Activated CD4-positive, alpha-beta T cell treated with anti-CD3 and anti-CD28 coated beads, Interleukin-10, Interleukin-2, amounts not matched to agents 100 ng/mL and 50 ng/mL, durations not matched to agents 16 hours and 8 hours (primary cell): ENCODE data around the gene ING2.

Source experiments
- DNase-seq: peaks from one replicate; pipeline ENCODE4 v3.0.0-alpha.2; 2020

The ING2 gene

DNA sequence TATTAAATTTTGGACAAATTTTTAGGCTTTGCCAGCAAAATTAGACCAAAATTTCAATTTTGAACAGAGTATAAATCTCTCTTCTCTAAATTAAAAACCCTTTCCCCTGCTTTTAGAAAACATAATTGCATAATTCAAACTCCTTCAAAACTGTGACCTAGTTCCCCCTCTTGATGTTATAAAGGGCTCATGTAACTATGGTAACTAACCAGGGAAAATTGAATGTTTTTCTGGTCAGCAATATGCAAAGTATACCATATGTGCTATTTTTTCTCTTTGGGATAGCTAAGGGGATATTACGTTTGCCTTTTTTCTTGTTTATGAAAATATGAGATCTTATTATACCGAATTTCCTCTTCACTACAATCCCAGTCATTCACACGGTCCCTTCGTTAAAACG is 5.1 kb upstream of the ING2 start:
- no peak for DNase-seq

DNA sequence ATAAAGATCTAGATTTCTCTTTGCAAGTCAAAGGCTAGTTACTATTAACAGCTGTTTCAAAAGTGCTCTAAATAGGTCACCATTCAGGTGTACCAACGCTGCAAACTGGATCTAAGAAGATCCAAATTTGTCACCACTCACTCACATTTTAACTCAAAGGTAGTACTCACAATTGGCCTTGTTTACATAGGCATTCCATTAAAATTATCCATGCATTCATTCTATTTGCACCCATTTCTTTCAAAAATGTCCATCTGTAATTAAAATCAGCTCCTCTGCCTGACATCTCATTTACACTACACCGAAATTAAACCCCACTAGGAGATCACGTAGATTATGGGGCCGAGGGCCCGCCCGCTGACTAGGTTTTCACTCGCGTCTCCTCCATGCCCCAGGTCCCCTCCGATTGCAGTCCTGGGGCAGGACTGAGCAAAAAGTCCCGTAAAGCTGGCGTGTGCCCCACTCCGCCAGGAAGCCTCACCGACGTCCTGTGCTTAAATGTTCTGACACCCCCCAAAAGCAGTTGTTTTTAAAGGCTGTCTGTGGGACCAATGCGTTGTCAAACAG is 1.3 kb upstream of the ING2 start:
- peak; percentile 8 for DNase-seq

DNA sequence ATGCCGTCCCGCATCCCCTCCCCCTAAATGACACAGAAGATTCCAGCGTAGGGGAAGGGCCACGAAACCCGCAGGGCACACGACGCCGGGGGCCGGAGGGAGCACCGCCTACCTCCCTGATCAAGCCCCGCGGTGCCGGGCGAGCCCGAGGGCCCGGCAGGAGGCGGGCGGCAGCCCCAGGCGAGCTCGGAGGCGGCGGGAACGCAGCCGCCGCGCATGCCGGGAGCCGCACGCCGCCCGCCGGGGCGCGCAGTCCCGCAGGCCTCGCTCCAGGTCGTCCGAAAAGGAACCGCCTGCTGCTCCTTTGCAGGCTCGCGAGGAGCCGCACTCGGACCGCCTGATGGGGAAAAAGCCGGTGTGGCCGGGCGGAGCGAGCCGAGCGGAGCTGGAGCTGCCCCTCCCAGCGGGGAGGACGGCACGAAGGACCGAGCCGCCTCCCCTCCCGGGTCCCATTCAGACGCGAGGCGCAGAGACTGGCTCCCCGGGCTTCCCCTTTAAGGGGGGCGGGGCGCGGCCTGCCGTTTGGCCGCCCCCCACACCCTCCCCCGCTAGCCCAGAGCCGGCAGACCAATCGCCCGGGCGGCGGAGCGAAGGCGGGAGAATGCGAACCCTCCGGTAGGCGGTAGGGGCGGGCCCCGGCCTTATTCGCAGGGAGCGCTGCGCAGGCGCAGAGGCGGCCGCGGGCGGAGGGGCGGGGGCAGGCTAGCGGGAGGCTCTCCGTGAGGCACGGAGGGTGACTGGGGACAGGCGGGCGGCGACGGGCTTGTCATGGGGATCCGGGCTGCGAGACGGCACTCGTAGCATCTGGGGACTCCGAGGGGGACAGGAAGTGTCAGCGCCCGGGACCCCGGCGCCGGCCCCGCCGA is 561 bp upstream of the ING2 start:
- peak; percentile 99 for DNase-seq

DNA sequence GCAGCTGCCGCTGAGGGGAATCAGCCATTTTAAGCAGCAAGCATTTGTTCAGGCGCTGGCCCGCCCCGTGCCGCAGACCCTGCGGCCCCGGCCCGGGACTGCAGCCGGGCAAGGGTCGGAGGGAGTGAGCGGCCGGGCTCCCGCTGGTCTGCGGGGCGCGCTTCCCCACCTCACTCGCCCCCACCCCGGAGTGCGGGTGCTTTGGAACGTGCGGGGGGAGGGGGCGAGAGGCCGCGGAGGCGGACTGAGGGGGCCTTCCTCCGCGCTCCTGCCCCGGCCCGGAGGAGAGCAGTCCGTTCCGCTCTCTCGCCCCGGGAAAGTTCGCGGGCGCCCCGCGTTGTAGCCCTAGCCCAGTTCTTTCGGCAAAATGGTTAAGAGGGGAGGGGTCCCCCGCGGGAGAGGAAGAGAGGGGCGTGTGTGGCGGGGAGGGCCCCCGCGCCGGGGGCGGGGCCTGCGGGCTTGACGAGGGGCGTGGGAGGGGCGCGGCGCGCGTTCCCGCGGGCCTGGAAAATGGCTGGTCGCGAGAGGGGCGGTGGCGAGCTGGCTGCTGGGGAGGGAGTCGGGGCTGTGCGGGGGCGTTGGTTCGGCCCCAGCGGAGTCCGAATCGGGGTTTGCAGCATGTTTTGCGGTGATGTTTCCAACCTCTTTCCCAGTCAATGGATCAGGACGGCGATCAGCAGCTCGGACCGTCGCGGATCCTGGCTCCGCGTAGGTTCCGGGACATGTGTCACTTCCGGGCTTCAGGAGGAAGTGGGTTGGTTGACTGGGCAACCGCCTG is 942 bp downstream of the ING2 start:
- peak; percentile 88 for DNase-seq

DNA sequence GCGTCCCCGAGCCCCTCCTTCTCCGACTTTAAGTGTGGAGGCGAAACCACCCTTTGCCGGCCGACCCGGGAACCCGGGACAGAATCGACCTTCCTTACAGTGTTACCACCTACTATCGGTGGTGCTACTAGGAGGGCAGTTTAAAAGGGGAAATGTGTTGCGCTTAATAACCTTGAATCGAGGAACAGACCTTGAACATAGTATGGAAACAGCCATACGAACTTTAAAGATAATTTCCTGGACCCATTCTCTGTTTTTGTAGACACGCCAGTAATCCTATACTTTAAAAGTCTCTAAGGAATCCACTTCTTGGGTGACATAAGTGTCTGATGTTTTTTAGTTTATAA is 1.5 kb downstream of the ING2 start:
- DNase-seq = no peak

DNA sequence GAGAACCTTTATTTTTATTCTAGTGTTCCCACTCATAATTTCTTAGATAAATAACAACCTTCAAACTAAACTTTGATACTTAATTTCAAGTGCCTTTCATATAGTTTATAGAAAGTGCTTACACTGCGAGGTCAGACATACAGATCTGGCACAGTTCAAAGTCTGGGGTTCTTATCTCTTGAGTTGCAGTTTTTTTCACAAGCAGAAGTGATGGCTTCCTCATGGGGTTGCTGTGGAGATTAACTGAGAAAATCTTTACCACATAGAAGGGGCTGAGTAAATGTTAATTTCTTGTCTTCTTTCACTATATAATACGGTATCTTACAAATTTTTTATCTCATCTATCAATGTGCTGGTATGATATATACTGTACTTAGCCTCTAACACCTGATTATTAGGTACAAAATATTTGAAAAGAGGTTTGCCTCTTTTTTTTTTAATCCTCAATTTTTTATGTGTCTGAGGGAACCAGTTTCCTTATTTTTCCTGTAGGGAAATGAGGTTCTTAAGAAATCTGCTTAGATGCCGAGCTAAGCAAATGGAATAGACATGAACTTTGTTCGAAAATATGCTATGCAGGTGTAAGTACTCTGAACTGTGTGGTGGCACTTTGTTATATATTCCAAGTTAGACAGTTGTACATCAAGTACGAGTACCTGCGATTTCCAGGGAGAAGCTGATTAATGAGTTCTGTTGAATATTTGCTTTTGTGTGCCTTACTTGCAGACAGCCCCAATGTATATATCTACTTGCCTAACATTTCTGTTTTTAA is 3.3 kb downstream of the ING2 start:
- DNase-seq = no peak

DNA sequence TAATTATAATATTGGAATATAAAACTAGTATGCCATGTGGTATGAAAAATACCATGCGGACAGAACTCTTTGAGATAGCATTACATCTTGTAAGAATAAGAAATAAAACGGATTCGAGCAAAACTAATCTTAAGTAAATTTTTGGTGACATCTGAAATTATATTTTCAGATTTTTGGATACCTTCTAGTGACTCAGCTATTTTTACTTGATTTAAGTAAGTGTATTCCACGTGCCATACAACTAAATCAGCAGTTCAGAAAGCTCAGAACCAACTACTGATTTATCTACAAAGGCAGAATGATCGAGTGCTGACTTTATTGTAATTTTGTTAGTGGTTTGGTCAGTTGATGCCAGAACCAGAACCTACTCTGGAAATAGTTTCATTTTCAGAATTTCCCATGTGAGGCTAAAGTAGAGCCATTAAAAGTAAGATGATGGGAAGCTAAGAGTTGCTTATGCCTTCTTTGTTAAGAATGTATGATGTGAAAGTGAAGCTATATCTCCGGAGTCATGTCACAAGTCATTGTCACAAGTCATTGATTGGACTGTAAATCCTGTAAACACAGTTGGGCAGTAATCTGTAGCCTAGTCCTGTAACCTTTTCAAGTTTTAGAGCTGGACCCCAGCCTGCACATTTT is 4.0 kb downstream of the ING2 start:
- no peak for DNase-seq

DNA sequence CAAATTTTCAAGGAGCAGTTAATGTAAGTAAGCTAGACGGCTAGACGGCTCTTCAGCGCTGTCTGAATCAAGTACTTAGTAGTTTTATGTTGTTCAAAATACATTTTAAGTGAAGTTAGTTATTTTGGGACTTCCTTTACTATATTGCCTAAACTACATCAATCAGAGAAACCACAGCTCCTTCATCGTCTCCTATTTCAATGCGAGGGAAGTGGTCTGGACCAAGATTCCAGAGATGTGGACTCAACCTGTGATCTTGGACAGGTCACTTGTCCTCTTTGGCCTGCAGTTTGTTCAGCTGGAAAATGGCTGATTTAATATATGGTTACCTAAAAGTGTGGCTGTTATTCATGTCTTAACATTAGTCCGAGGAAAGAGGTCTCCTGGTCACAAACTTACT is 10.6 kb downstream of the ING2 start:
- no peak for DNase-seq

DNA sequence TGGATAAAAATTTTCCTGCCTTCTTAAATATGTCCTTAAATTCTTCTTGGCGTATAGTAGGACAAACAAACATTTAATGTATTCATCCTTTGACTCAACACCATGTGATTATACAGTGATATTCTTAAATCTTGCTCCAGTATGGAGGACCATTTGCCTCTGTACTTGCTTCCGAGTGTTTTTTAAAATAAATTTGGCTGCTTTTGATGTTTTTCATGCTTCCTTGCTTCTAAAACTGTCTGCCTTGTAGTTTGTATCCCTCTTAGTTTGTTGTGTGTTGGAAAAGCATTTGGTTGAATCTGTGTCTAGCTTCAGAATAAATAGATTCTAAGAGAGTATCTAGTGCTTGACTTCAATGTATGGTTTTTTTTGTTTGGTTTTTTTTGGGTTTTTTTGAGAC is 12.3 kb downstream of the ING2 start:
- no peak for DNase-seq

DNA sequence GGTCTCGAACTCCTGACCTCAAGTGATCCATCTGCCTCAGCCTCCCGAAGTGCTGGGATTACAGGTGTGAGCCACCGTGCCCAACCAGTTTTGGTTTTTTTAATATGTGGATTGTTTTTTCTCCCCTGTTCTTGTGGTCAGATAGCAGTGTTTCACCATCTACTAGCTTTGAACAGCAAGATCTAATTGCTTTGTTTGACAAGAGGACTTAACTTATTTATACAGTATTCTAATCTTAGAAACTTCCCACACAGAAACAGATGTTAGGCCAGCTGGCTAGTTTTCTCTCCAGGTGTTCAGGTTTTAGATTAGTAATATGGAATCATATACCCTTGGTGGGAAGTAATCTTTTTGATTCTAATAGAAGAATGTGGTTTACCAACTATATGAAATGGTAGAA is 12.9 kb downstream of the ING2 start:
- DNase-seq = no peak

DNA sequence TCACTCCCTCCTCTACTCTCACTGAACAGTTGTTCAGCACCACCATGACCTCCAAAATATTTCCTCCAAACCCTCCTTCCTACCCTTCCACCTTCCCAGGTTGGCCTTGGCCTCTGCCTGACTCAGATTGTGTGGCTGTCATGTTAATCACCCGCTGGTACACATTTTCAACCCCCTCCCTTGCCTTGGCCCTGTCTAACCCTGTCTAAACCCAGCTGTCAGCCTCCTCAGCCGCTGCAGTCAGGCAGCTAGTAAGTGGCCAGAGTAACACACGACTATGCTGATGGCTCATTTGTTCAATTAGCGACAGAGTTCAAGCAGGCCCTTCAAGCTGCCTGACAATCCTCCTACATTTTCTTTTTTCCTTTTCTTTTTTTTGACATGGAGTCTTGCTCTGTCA is 18.0 kb downstream of the ING2 start:
- DNase-seq = no peak

DNA sequence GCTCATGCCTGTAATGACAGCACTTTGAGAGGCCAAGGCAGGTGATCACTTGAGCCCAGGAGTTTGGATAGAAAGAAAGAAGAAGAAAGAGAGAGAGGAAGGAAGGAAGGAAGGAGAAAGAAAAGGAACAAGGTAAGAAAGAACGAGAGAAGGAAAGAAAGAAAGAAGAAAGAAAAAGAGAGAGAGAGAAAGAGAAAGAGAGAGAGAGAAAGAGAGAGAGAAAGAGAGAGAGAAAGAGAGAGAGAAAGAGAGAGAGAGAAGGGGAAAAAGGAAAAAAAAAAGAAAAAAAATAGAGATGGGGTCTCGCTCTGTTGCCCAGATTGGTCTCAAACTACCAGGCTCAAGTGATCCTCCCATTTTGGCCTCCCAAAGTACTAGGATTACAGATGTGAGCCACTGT is 22.5 kb downstream of the ING2 start:
- no peak for DNase-seq

DNA sequence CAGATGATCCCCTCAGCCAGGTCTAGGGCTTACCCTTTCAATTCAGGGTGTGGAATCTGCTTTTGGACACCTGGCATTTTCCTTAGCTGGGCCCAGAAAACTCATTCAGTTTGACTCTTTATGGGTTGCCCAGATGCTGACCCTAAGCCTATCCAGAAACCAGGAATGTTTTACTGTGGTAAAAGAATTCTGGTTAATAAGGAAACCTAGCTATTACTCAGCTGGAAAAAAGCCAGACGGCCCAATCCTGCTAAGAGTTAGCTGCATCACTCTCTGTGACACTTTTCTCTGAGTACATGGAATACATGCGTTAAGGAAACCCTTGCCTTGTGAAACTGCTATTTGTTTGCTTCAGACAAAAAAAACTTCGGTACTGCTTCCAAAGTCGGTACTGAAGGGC is 28.0 kb downstream of the ING2 start:
- no peak for DNase-seq

DNA sequence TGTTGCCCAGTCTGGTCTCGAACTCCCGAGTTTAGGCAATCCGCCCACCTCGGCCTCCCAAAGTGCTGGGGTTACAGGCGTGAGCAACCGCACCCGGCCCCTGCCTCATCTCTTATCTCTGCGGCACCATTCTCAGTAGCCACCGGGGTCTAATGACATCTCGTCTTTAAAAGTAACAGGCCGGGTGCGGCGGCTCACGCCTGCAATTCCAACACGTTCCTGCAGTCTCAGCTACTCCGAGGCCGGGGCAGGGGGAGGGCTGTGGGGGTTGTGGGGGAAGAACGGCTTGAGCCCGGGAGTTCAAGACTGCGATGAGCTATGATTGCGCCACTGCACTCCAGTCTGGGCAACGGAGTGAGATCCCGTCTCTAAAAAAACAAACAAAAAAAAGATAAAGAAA is 28.8 kb downstream of the ING2 start:
- DNase-seq = no peak

DNA sequence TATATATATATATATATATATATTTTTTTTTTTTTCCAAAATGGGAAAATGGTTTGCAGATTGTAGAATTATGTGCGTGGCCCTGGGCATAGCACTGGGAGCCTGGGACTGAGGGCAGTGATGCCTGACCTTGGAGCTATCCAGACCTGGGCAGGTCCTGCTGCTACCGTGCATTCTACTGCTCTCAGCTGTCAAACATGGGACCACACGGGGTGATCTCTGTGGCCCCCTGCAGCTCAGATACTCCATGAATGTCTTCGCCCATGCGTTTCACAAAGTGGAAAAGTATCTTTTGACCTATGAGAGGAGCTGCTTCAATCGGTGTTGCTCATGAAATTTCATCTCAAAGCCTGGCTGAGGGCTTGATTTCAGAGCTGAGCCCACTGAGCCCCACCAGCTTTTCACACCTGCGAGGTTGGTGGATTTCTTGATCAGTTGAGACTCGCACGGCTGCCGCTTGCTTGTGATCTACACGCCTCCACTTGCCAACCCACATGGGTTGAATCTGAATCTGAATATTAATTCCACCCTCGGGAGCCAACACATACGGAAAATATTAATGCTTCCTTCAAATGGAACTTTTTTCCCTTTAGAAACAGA is 35.7 kb downstream of the ING2 start:
- no peak for DNase-seq

DNA sequence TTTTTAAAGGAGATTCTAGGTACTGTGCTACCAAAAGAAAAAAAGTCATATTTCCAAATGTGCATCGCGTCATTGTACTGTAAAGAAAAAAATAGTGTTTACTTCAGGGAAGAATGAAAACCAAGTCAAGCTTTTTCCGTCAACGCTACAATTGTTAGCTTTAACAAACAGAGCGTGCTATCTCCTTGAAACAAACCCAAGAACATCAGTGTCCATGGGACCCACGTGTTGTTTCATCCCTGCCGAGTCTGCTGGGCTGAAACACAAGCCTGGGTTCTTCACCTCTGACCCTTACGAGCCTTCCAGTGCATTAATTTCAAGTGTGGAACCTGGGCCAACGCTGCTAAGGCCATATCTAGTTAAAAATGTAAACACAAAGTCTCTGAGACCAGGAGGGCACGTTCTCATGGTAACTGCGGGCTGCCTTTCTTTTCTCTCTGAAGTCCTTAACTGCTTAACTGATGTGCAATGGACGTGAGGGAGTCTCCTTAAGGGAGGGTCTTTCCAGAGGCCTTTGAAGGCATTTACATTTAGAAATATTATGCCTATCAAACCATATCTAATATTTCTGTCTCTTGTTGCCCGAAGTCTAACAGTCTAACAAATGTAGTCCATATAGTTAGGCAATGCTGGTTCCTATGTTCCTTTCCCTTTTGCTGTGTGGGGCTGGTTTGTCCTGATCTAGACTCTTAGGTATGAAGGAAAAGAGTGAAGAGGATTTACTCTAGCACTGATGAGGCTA is 36.3 kb downstream of the ING2 start:
- no peak for DNase-seq

DNA sequence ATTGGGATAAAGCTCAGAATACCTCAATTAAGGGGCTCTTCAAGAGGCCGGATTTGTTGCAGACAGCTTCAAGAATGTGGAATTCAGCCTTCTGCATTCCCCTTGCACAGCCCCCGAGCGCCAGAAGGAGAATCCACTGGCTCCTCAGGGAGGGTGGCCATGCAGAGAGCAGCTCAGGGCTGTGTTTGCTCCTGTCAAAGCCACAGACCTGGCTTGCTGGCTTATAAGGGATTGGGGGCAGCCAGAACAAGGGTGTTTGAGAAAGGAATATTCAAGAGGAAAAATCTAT is 36.8 kb downstream of the ING2 start:
- DNase-seq = no peak

DNA sequence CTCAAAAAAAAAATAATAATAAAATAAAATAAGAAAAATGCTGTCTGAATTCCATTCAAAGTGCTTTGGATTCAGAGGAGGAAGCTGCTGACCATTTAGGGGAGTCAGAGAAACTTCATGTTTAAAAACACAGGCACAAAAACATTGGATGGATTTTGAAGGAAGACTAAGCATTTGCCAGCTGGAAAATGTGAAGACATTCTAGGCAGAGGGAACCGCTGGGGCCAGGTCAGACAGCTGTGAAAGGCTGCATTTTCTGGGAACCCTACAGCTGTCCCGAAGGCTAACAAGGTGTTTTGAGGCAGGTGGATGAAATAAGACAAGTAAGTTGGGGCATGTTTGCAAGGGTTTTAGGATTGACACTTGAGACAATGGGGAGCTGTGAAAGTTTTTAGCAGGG is 38.6 kb downstream of the ING2 start:
- no peak for DNase-seq

DNA sequence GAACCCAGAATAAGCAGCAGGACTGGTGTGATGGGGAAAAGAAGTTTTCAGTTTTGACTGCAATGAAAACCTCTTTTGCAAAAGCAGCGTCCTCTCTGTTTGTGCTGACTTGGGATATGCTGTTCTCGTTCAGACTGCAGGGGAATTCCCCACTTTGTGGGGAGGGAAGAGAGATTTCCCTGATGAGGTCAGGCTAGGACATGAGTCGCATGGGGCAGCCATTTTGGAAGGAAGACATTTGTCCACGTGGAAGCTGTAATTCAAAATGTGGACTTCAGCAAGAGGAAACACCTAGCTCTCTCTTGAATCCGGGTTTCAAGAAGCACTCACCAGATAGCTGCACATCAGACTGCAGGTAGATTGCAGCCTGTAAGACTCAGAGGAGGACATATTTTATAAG is 39.3 kb downstream of the ING2 start:
- DNase-seq = peak; percentile 1

DNA sequence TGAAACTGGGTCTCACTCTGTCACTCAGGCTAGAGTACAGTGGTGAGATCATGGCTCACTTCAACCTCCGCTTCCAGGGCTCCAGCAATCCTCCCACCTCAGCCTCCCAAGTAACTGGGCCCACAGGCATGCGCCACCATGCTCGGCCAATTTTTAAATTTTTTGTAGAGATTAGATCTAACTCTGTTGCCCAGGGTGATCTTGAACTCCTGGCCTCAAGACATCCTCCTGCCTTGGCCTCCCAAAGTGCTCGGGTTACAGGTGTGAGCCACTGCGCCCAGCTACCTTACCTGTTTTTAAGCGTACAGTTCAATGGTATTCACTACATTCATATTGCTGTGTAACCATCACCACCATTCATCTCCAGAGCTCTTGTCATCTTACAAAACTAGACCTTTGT is 41.5 kb downstream of the ING2 start:
- no peak for DNase-seq

DNA sequence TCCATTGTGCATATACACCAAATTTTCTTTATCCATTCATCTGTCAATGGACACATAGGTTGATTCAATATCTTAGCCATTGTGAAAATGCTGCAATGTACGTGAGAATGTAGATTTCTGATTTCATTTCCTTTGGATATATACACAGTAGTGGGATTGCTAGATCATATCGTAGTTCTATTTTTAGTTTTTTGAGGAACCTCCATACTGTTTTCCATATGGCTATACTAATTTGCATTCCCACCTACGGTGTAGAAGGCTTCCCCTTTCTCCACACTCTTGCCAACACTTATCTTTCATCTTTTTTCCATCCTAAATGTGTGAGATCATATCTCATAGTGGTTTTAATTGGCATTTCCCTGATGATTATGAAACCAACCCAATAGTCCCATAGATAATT is 43.4 kb downstream of the ING2 start:
- no peak for DNase-seq
